Stimulated activated CD4-positive, alpha-beta T cell treated with anti-CD3 and anti-CD28 coated beads, Interleukin-4, amount 100 ng/mL, for 48 hours (primary cell): ENCODE measurements around the gene HDAC9.

Experiments
- DNase-seq, 2 donors: peaks; one replicate each; pipeline ENCODE4 v3.0.0-alpha.2; 2020; ENCODE audit warnings: low read depth in 2 of 2

HDAC9 gene

GRCh38 chr7:18494406-18494805, 1.1 kb upstream of the HDAC9 start:
- DNase-seq = no peak

DNA sequence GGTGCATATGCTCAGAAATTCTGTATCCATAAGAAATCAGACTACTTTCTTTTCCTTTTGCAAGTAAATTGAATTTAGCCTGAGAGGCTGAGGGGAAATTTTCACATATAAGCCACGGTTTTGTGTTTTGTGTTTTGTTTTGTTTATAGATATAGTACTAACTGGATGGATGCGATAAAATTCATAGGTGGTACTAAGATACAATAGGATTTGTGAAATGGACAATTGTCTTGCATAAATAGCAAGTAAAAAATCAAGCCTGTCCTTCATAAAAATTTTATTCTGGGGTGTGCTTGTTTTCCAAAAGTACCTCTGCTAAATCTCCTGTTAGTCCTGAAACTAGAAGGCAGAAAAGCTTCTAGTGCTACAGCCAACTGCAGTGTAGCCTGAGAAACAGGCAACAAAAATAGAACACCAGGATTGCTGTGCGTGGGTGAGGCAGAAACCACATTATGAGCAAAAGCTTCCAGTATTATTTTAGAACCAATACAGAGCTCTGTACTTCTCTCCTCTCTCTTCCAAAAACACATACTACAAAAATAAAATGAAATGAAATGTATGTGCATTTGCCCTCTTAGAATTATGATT, 634 bp upstream of the HDAC9 start:
- peak in 1 of 2 donors; percentile 10 for DNase-seq

DNA sequence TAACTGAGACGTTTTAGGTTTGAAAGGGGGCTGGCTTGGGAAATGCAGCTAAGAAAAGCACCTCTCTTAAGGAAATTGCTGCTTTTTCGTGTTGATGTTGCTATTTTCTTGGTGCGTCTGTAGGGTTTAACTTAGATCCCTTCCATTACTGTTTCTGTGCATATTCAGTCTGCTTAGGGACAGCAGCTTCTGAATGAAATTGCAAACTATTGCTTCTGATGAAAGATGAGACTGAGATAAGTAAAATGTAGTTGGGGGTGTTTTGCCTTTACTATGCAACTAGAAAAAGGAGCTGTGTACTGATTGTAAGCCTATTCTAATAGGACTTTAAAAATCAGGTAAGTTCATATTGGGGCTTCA, 772 bp downstream of the HDAC9 start:
- DNase-seq = no peak

- DNase-seq = no peak
These were observed 1.5 kb downstream of the HDAC9 start for GRCh38 chr7:18497082-18497481.

GRCh38 chr7:18497800-18498199, 2.3 kb downstream of the HDAC9 start:
- no peak for DNase-seq

DNA sequence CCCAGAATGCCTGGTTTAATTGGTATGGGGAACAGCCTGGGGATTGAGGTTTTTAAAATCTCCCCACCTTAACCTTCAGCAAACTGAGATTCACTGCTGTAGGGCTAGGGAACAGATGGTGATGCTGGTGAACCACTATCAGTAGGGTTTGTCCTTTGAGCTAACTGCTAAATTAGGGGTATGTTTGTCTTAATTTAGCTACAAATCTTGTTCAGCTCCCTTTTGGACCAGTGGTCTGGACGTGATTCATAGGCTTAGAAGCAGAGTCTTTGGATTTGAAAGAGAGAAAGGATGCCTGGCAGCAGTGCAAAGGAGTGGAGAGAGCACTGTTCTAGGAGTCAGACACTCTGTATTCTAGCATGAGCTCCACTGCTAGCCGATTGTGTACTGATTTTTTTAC, 2.8 kb downstream of the HDAC9 start:
- no peak for DNase-seq

DNA sequence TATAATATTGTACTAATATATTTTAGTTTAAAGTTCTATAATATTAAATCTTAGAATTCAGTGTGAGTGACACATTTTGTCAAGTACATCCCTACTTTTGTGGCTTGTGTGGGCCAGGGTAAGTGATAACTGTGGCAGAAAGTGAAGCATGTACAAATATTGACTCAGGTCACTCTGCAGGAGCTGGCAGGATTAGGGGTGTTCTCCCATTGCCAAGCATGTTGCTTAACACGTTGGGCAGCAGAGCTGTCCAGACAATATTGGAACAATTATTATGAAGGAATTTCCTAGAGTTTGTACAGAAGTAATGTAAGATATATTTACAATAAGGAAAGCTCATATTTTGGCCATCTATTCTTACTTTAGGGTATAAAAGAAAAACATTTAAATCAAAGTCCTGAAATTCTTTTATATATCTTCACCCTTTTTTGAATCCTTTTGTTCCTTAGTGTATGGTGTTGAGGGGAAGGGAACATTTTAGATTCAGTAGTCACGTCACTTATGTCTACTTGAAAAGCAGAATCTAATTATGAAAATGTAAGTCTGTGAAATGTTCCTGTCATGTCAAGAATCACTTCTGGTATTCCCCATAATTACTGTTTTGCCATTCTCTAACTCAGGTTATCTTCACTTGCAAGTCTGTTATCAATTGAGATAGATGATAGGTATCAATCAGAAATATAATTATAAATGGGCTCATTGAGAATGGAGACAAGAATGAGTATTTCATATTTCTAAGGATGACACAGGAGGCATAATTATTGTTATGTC, 4.0 kb downstream of the HDAC9 start:
- DNase-seq = no peak

DNA sequence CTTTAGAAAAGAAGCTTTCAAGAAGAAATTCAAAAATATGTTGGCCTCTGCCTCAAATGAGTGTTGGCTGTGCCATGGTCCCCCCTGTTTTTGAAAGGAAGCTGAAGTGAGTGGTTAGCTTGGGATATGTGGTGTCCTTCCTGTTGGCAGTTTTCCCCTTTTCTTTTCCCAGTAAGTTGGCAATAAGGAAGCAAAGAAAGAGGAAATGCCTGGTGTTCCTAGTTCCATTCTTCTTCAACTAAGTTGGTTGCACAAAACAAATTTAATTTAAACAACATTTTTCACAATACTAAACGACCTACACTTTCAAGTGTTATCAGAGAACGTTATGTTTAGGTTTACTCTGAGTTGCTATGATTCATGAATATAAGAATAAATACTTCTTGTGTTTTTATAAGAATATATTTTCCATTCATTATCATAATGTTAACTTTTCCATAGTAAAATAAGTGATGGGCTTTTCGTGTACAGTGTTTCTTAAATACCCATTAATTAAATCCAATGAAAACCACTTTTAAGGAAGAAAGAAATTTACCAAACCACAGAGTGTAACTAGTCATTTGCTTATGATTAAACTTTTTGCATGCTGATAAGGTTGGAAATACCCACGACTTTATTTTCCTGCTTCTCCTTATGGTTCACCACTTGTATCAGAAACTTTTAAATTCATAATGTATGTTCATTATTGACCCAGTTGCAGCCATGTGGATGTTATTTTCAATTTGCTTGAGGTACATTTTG, 7.7 kb downstream of the HDAC9 start:
- no peak for DNase-seq

DNA sequence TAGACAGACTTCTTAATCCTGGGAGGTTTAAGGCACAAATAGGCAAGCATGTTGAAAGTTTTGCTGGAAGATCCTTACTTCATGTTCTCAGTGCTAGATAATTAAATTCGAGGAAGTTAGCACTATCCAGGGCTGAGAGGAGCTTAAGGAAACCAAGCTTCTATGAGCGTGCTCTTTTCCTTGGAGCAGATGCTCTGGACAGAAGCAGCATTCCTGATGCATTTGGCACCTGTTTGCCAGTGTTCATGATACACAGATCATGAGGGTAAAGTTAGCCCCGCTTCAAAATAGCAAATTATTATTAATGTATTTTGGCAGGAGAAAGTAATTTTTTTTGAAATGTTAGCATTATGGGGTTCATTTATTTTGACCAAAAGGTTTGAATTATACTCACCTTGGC, 9.4 kb downstream of the HDAC9 start:
- DNase-seq = no peak

- no peak for DNase-seq
These were observed 10.4 kb downstream of the HDAC9 start for GRCh38 chr7:18505870-18506460.

DNA sequence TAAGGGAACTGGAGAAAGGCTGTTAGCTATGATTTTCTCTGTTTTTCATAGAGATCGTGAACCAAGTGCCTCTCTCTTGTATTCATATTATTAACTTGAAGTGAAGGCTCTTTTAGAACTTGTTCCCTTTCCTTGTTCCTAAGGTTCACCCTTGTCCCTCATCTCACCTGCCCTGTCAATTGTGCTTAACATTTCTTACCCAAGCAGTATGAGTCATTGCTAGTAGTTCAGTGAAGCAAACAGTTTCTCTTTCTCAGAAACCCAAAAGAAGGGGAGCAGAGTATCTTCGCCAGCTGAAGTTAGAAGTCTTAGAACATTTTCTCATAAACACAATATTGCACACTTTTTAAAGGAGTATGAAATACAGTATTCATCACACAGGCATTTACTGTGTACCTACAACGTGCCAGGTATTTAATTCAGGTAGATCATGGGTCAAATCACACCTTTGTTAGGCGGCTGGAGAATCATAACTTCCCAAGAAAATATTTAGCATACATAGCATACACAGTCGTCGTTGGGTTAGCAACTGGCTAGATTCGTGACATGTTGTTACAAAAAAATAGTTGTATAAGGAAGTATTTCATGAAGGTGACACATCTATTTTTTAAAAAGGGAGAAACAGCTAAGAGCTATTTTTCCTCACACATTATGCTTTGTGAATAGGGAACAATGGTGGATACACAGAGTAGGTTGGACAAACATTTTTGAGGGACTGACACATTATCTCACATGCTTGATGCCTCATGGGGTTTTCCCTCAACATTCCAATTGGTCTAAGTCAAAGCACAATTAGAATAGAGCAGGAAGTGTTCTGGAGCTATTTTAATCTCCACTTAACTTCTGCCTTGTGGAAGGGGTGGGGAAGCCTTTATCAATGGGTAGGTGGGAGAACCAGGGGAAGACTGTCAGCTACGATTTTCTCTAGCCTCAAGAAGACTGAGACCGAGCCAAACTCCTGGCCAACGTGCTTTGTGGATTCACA, 13.2 kb downstream of the HDAC9 start:
- DNase-seq = no peak

DNA sequence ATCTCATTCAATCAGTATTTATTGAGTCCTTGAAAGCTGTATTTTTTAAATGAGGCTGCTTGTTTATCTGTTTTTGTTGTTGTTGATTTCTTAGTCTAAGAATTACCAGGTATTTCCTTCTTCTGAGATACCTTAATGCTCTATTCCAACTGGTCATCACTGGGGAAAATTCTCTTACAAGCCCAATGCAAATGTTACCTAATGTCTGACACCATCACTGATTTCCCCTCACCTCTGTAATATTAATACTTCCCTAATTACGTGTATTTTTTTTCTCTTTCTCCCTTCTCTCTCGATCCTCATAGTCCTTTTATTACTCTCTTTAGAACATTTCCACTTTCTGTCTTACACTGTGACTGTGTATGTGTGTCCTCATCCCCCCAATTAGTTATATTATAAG, 13.9 kb downstream of the HDAC9 start:
- no peak for DNase-seq

DNA sequence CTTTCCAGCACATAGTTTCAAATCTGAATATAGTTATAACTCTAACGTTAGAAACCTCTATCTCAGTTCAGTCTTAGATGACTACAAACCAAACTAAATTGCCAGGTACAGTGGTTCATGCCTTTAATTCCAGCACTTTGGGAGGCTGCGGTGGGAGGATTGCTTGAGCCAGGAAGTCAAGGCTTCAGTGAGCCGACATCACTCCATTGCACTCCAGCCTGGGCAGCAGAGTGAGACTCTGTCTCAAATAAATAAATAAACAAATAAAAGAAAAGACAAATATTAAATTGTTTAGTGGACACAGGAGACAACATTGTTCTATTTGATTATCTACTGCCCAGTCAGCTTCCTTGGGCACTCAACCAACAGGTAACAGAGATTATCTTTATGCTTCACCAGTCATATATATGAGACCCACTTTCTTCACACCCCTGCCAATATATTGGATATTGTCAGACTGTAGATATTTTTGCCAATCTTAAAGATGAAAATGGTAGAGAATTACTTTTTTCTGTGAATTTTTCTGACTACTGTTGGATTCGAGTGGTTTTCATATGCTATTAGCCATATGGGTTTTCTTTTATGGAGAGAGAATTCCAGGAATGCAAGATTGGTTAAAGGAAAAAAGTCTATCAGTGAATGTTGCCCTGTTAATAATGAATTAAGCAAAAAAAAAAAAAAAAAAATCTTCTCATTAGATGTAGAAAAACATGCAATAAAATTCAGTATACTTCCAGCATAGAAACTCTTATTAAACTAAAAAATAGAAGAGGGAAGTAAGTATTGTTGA, 16.0 kb downstream of the HDAC9 start:
- DNase-seq = no peak

DNA sequence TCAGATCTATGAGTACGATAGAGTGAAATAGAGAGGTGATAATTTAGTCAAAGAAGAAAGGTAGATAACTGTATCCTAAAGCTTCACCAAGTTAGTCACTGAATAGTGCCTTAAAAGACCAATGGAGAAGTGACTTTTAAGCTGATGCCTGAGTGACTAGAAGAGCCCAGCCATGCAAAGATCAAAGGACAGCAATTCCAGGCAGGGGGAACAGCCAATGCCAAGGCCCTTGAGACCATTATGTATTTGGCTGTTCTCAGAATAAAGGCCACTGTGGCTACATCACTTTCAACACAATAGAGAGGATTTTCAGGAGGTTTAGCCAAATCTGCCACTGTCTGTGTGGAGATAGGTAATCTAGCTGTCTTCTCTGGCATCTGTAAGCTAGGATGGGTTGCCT, 17.8 kb downstream of the HDAC9 start:
- no peak for DNase-seq

GRCh38 chr7:18515067-18515466, 19.5 kb downstream of the HDAC9 start:
- no peak for DNase-seq

GRCh38 chr7:18517646-18518045, 22.1 kb downstream of the HDAC9 start:
- no peak for DNase-seq

DNA sequence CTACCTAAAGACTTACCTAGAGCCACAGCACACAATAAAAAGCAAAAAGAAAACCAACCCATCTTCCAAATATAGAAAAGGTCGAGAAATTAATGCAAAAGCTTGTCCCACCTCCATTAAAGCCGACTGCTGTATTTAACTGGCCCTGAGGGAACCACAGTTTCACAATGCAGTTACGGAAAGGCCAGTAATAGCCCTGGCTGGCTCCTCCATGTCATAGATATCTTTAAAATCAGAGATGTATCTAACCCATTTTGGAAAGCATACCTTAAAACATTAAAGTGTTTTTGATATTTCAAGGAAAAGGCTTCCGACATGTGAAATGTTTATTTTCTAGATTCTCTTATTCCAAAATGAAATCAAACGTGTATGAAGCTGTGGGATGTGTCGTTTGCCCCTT, 23.0 kb downstream of the HDAC9 start:
- no peak for DNase-seq

DNA sequence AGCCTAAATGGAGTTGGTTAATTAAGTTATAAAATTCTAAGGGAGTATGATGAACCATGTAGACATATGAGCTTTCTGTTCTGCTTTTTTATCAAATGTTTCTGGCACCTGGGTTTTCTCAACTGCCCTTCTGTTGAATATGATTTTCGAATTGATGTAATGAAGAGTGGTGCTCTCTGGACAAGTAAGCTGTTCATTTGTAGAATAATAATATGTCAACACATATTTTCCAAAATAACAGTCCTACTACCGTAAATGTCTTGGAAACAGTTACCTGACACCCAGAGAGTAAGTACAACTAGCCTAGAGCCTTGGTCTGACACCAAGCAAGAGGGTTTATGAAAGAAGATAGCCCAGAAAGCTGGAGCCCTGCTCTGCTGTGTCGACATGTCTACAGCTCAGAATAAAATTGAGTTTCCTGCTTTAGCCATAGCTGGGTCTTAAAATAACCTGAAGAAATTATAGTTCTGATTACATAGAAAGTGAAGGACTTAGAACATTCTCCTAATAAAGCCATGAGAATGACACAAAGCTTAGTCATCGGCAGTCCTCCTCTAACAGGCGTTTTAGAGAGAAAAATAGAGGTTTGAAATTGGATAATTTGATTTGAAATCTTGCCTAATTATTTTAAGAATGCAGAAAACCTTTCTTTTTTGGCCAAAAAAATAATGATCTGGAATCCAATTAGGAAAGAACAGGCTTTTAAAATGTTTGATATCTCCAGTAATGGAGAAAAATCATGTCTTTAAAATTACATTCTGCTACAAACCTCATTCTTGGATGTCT, 25.1 kb downstream of the HDAC9 start:
- DNase-seq = no peak

DNA sequence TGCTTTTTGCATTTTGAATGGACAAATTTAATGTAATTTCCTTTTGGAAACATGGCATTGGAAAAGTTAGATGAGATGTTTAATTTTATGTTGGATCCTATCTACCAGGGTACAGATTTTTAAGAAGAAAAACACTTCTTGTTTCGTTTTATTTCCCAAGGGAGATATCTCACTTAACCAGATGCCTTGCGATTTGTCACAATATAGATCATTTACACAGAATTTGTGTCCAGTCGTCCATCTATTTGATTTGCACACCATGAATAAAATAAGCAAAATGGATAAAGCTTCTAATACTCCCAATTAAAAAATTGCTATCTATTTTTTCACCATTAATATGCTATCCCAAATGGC, 25.7 kb downstream of the HDAC9 start:
- no peak for DNase-seq

GRCh38 chr7:18521945-18522566, 26.5 kb downstream of the HDAC9 start:
- DNase-seq = no peak
